Measurements from ENCODE around the gene TMC4. TPM values are rescaled to one million over a fixed set of nuclear protein-coding genes. Genes with fewer than 3 reads are reported as not detected.
"Not testable (repeated sequence)": the region's sequence is repeated elsewhere in the genome, so short reads cannot be mapped to it uniquely, and the experiment has no call there.

Gene TMC4
- total and polyA plus RNA-seq, 7 donors, result 0.66 to 55.4 (median 13.9) TPM; not detected in 2

DNA sequence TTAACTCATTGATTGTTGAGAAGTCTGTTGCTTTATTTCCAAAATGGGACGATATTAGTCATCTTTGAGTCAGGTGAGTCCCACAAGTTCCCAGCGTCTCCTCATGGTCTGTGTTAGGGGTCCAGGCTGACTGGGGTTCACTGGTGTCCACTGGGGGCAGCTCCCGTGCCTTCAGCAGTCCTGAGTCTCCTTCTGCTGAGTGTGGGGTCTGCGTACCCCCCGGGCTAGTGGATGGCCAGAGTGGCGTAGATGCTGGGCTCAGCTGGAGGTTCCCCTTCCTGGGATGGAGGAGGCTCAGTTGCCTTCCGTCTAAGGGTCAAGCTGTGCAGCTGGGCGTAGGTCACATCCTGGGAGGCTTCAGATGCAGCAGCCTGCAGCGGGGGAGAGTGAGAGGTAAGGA lies 43.9 kb upstream of the TMC4 start:
- H3K27ac ChIP-seq, result no peak overlapping the region
- no peak for DNase-seq
- H3K4me3 ChIP-seq, result no peak overlapping the region
- H3K9me3 ChIP-seq, result no peaks in the 10 kb centered on the region
- TF ChIP-seq, protein P1, sequence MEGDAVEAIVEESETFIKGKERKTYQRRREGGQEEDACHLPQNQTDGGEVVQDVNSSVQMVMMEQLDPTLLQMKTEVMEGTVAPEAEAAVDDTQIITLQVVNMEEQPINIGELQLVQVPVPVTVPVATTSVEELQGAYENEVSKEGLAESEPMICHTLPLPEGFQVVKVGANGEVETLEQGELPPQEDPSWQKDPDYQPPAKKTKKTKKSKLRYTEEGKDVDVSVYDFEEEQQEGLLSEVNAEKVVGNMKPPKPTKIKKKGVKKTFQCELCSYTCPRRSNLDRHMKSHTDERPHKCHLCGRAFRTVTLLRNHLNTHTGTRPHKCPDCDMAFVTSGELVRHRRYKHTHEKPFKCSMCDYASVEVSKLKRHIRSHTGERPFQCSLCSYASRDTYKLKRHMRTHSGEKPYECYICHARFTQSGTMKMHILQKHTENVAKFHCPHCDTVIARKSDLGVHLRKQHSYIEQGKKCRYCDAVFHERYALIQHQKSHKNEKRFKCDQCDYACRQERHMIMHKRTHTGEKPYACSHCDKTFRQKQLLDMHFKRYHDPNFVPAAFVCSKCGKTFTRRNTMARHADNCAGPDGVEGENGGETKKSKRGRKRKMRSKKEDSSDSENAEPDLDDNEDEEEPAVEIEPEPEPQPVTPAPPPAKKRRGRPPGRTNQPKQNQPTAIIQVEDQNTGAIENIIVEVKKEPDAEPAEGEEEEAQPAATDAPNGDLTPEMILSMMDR (IDR thresholded peaks at IDR 0.05), result no peak
- no peak for TF ChIP-seq POLR2AphosphoS5 (IDR thresholded peaks at IDR 0.05)
- no peak for TF ChIP-seq EP300 (IDR thresholded peaks at IDR 0.05)
- no peak for TF ChIP-seq POLR2A (IDR thresholded peaks at IDR 0.05)
- no peaks in the 10 kb centered on the region for H3K4me1 ChIP-seq
- no peaks in the 10 kb centered on the region for H3K36me3 ChIP-seq
- peaks cover 0 to 1% (median 0%) of the 10 kb centered on the region in 3 donors for H3K27me3 ChIP-seq
- 84 to 93% methylated on average over 9 of the region's 9 CpGs for WGBS, 2 donors
- intact Hi-C loops (cut with DNase I), result no loop called here

DNA sequence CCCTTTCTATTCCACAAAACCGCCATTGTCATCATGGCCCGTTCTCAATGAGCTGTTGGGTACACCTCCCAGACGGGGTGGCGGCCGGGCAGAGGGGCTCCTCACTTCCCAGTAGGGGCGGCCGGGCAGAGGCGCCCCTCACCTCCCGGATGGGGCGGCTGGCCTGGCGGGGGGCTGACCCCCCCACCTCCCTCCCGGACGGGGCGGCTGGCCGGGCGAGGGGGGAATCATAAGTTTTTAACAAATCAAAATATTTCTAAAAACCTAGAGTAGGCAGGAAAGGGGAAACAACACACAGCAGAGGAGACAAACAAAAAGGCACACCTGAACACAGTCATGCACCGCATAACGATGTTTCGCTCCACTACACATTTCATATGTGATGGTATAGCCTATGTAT lies 41.8 kb upstream of the TMC4 start:
- DNase-seq; H3K27ac ChIP-seq; H3K4me3 ChIP-seq; H3K9me3 ChIP-seq; intact Hi-C loops (cut with DNase I); H3K36me3 ChIP-seq; H3K27me3 ChIP-seq; H3K4me1 ChIP-seq: not testable (repeated sequence)
- 93 to 97% methylated on average over 16 of the region's 19 CpGs for WGBS, 2 donors

GRCh38 chr19:54214217-54214616 lies 41.3 kb upstream of the TMC4 start:
- H3K27me3 ChIP-seq; intact Hi-C loops (cut with DNase I); H3K36me3 ChIP-seq; H3K27ac ChIP-seq; H3K9me3 ChIP-seq; DNase-seq; H3K4me3 ChIP-seq: not testable (repeated sequence)
- H3K4me1 ChIP-seq, result peaks cover 0 to 15% (median 13%) of the 10 kb centered on the region in 4 donors
- 60 to 63% methylated on average over 4 of the region's 5 CpGs for WGBS, 2 donors

- no peak for DNase-seq
- WGBS, 2 donors, result 67 to 78% methylated on average over 12 of the region's 12 CpGs
- peak overlapping the region in 1 of 4 donors; percentile 76 for H3K27ac ChIP-seq
- TF ChIP-seq EP300 (IDR thresholded peaks at IDR 0.05) (no peak), POLR2AphosphoS5 (IDR thresholded peaks at IDR 0.05) (no peak), POLR2A (IDR thresholded peaks at IDR 0.05) (no peak)
- TF ChIP-seq, protein P1 (IDR thresholded peaks at IDR 0.05), result no peak
- no peaks in the 10 kb centered on the region for H3K9me3 ChIP-seq
- intact Hi-C loops (cut with DNase I), result no loop called here
- peaks cover 17 to 24% (median 19%) of the 10 kb centered on the region in 4 donors for H3K36me3 ChIP-seq
- H3K27me3 ChIP-seq, result no peaks in the 10 kb centered on the region
- H3K4me1 ChIP-seq, result peaks cover 0 to 41% (median 29%) of the 10 kb centered on the region in 4 donors
- no peak overlapping the region for H3K4me3 ChIP-seq
Observed at GRCh38 chr19:54211235-54211634, 38.3 kb upstream of the TMC4 start.

GRCh38 chr19:54209811-54210494 lies 37.0 kb upstream of the TMC4 start:
- intact Hi-C loops (cut with DNase I), result loop anchor here (10.0 kb wide), 1 partner anchor 255 kb away; the partner anchor contains the start of gene LENG9
- 3 to 23% methylated on average over 10 of the region's 10 CpGs for WGBS, 2 donors
- TF ChIP-seq EP300 (IDR thresholded peaks at IDR 0.05), result peak in 2 of 4 donors; percentile 24 to 28
- TF ChIP-seq POLR2AphosphoS5 (IDR thresholded peaks at IDR 0.05), result peak; percentile 20 to 78 (median 53)
- no peak for TF ChIP-seq POLR2A (IDR thresholded peaks at IDR 0.05)
- TF ChIP-seq, protein P1 (IDR thresholded peaks at IDR 0.05), result no peak
- Histone ChIP-seq H3K27me3 (no peaks in the 10 kb centered on the region), H3K27ac (peak overlapping the region; percentile 65 to 76 (median 76)), H3K9me3 (no peaks in the 10 kb centered on the region), H3K4me1 (peaks cover 0 to 54% (median 40%) of the 10 kb centered on the region in 4 donors), H3K36me3 (peaks cover 22 to 36% (median 27%) of the 10 kb centered on the region in 4 donors), H3K4me3 (no peak overlapping the region)
- peak; percentile 96 for DNase-seq

All from sigmoid colon (tissue), 7 donors.